H1 (cell line): ENCODE results near the gene COL4A1.

ENCODE experiments used
- BCL11A ChIP-seq, 2 experiments: IDR thresholded peaks; one replicate each; pipeline ENCODE4 v1.6.1; 2011; ENCODE audit warnings: low read depth in 2 of 2, low read length in 2 of 2, mild to moderate bottlenecking in 2 of 2
- CEBPB ChIP-seq: IDR thresholded peaks from 2 replicates; pipeline ENCODE4 v1.6.1; 2012; ENCODE audit warnings: low read depth, low read length
- JUND ChIP-seq: IDR thresholded peaks from 2 replicates; pipeline ENCODE4 v1.6.1; 2011; ENCODE audit warnings: mild to moderate bottlenecking, improper control_type of control experiment, low read length
- KDM1A ChIP-seq: fragments of 200-600, 300-600 bp; sonication (generic); IDR thresholded peaks from 2 replicates; pipeline ENCODE4 v1.7.1; 2016; ENCODE audit warnings: mild to moderate bottlenecking, low read length, borderline replicate concordance
- POLR2A ChIP-seq, 2 experiments: IDR thresholded peaks; 1 replicate in 1 of 2; 2 replicates in 1 of 2; pipeline ENCODE4 v1.6.1; 2011; ENCODE audit warnings: low read depth in 2 of 2, low read length in 2 of 2, mild to moderate bottlenecking in 2 of 2; ENCODE audit errors: control extremely low read depth in 1 of 2
- SIRT6 ChIP-seq: IDR thresholded peaks from one replicate; pipeline ENCODE4 v1.7.1; 2012; ENCODE audit warnings: low read length, inconsistent platforms
- YY1 ChIP-seq: IDR thresholded peaks from 2 replicates; pipeline ENCODE4 v1.6.1; 2011; ENCODE audit warnings: low read depth, mild to moderate bottlenecking, low read length
- TF ChIP-seq, protein P1 (sequence below), 3 experiments: IDR thresholded peaks; 1 replicate in 2 of 3; 2 replicates in 1 of 3; pipeline versions ENCODE4 v1.5.1 to v1.6.1; 2011; ENCODE audit warnings: low read length in 3 of 3, mild to moderate bottlenecking in 3 of 3, inconsistent platforms in 2 of 3, low read depth in 1 of 3, moderate library complexity in 1 of 3; ENCODE audit not compliant: insufficient read depth in 1 of 3; ENCODE audit errors: control extremely low read depth in 1 of 3
- TF ChIP-seq, protein P2 (sequence below): IDR thresholded peaks from 2 replicates; pipeline ENCODE4 v1.6.1; 2012; ENCODE audit warnings: inconsistent platforms

DNA sequence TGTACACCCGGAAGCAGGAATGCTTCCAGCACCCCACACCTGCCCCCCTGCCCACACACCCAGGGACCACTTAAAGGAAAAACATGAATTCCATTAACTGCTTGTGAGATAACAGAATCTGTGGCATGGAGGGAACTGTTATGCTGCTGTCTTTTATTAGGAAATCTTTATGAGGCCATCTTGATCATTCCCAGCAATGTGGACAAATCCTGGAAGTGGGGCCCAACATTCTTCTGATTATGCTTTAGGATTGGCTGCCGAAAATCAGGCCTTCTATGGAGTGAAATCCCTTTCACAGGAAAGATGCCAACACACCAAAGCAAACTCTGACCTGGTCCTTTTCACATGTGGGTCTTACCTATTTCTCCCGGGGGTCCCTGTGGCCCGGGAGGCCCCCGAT lies 114.5 kb downstream of the COL4A1 start:
- TF ChIP-seq BCL11A (IDR thresholded peaks at IDR 0.05; ENCODE audit: low read depth in 2 of 2, low read length in 2 of 2): no peak
- TF ChIP-seq KDM1A: no peak
- TF ChIP-seq, protein P1, sequence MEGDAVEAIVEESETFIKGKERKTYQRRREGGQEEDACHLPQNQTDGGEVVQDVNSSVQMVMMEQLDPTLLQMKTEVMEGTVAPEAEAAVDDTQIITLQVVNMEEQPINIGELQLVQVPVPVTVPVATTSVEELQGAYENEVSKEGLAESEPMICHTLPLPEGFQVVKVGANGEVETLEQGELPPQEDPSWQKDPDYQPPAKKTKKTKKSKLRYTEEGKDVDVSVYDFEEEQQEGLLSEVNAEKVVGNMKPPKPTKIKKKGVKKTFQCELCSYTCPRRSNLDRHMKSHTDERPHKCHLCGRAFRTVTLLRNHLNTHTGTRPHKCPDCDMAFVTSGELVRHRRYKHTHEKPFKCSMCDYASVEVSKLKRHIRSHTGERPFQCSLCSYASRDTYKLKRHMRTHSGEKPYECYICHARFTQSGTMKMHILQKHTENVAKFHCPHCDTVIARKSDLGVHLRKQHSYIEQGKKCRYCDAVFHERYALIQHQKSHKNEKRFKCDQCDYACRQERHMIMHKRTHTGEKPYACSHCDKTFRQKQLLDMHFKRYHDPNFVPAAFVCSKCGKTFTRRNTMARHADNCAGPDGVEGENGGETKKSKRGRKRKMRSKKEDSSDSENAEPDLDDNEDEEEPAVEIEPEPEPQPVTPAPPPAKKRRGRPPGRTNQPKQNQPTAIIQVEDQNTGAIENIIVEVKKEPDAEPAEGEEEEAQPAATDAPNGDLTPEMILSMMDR (IDR thresholded peaks at IDR 0.05; ENCODE audit: control extremely low read depth in 1 of 3, insufficient read depth in 1 of 3, low read depth in 1 of 3, low read length in 3 of 3): no peak
- TF ChIP-seq JUND: no peak
- no peak for TF ChIP-seq CEBPB
- TF ChIP-seq, protein P2, sequence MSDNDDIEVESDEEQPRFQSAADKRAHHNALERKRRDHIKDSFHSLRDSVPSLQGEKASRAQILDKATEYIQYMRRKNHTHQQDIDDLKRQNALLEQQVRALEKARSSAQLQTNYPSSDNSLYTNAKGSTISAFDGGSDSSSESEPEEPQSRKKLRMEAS: no peak
- no peak for TF ChIP-seq YY1
- TF ChIP-seq POLR2A (IDR thresholded peaks at IDR 0.05; ENCODE audit: control extremely low read depth in 1 of 2, low read depth in 2 of 2, low read length in 2 of 2): no peak
- no peak for TF ChIP-seq SIRT6
